ENCODE data around the gene CAPN12.

- TF ChIP-seq, protein P1, sequence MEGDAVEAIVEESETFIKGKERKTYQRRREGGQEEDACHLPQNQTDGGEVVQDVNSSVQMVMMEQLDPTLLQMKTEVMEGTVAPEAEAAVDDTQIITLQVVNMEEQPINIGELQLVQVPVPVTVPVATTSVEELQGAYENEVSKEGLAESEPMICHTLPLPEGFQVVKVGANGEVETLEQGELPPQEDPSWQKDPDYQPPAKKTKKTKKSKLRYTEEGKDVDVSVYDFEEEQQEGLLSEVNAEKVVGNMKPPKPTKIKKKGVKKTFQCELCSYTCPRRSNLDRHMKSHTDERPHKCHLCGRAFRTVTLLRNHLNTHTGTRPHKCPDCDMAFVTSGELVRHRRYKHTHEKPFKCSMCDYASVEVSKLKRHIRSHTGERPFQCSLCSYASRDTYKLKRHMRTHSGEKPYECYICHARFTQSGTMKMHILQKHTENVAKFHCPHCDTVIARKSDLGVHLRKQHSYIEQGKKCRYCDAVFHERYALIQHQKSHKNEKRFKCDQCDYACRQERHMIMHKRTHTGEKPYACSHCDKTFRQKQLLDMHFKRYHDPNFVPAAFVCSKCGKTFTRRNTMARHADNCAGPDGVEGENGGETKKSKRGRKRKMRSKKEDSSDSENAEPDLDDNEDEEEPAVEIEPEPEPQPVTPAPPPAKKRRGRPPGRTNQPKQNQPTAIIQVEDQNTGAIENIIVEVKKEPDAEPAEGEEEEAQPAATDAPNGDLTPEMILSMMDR (IDR thresholded peaks at IDR 0.05 in 8 of 11, conservative IDR thresholded peaks at IDR 0.05 in 3 of 11) = no peak
- no peak for TF ChIP-seq POLR2AphosphoS5 (IDR thresholded peaks at IDR 0.05)
- TF ChIP-seq POLR2A (IDR thresholded peaks at IDR 0.05) = no peak
Measured at GRCh38 chr19:38699027-38699346, 45.3 kb downstream of the CAPN12 start.
